Measurements from ENCODE around the gene SIGLEC11. TPM values are rescaled to one million over a fixed set of nuclear protein-coding genes. Genes with fewer than 3 reads are reported as not detected.

SIGLEC11 gene
- total and polyA plus RNA-seq, 2 of the 13 experiments (the other 11 are each of a cell fraction or from before 2014, with no cell fraction given): not detected

DNA sequence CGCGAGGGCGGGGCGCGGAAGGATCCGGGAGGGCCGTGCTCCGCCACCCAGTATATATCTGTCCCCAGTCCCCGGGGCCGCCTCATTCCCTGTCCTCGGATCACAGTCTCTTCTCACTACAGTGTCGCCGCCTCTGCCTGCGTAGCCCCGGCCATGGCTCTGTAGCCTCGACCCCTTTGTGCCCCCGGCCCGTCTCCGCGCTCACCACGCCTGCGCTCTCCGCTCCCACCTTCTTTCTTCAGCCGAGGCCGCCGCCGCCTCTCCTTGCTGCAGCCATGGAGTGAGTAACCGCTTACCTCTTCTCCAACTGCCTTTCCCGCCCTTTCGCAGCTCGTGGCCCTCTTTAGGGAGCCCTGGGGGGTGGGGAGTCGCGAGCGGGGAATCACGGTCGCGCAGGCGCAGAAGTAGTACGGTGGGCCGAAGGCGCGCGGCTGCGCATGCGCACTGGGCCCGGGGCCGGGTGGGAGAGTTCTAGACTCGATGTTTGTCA, 31.8 kb downstream of the SIGLEC11 start, which contains the start of the genes ATF5 and NUP62 (continued):
- TF ChIP-seq, protein P1, sequence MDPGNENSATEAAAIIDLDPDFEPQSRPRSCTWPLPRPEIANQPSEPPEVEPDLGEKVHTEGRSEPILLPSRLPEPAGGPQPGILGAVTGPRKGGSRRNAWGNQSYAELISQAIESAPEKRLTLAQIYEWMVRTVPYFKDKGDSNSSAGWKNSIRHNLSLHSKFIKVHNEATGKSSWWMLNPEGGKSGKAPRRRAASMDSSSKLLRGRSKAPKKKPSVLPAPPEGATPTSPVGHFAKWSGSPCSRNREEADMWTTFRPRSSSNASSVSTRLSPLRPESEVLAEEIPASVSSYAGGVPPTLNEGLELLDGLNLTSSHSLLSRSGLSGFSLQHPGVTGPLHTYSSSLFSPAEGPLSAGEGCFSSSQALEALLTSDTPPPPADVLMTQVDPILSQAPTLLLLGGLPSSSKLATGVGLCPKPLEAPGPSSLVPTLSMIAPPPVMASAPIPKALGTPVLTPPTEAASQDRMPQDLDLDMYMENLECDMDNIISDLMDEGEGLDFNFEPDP (CRISPR knock-in tag; conservative IDR thresholded peaks at IDR 0.05): no peak
- TF ChIP-seq, protein P2, sequence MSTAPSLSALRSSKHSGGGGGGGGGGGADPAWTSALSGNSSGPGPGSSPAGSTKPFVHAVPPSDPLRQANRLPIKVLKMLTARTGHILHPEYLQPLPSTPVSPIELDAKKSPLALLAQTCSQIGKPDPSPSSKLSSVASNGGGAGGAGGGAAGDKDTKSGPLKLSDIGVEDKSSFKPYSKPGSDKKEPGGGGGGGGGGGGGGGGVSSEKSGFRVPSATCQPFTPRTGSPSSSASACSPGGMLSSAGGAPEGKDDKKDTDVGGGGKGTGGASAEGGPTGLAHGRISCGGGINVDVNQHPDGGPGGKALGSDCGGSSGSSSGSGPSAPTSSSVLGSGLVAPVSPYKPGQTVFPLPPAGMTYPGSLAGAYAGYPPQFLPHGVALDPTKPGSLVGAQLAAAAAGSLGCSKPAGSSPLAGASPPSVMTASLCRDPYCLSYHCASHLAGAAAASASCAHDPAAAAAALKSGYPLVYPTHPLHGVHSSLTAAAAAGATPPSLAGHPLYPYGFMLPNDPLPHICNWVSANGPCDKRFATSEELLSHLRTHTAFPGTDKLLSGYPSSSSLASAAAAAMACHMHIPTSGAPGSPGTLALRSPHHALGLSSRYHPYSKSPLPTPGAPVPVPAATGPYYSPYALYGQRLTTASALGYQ (CRISPR knock-in tag; IDR thresholded peaks at IDR 0.05): peak; percentile 67
- TF ChIP-seq, protein P3, sequence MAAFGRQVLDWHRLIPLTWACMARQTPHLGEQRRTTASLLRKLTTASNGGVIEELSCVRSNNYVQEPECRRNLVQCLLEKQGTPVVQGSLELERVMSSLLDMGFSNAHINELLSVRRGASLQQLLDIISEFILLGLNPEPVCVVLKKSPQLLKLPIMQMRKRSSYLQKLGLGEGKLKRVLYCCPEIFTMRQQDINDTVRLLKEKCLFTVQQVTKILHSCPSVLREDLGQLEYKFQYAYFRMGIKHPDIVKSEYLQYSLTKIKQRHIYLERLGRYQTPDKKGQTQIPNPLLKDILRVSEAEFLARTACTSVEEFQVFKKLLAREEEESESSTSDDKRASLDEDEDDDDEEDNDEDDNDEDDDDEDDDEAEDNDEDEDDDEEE (CRISPR knock-in tag; IDR thresholded peaks at IDR 0.05): no peak; the same call in 1 of the 2 replicates
- TF ChIP-seq ZFAT (CRISPR knock-in tag; conservative IDR thresholded peaks at IDR 0.05) (peak; percentile 88; the same call in 1 of the 2 replicates), SATB2 (CRISPR knock-in tag; IDR thresholded peaks at IDR 0.05) (peak; percentile 91; the same call in 1 of the 2 replicates), ZNF383 (CRISPR knock-in tag; IDR thresholded peaks at IDR 0.05; ENCODE audit: borderline replicate concordance) (no peak), NBN (conservative IDR thresholded peaks at IDR 0.05) (no peak), MATR3 (CRISPR knock-in tag; IDR thresholded peaks at IDR 0.05) (no peak), ZNF10 (CRISPR knock-in tag; IDR thresholded peaks at IDR 0.05; ENCODE audit: borderline replicate concordance, low read depth) (no peak), SRF (IDR thresholded peaks at IDR 0.05; ENCODE audit: low read depth, low read length) (no peak), ZNF629 (CRISPR knock-in tag; conservative IDR thresholded peaks at IDR 0.05) (peak; percentile 20; the same call in 1 of the 2 replicates), ZNF441 (CRISPR knock-in tag; IDR thresholded peaks at IDR 0.05; ENCODE audit: borderline replicate concordance) (no peak; the same call in 1 of the 2 replicates), ZNF382 (CRISPR knock-in tag; IDR thresholded peaks at IDR 0.05; ENCODE audit: borderline replicate concordance) (no peak), POLR2AphosphoS2 (IDR thresholded peaks at IDR 0.05; ENCODE audit: low read depth, low read length) (no peak), ZNF879 (CRISPR knock-in tag; IDR thresholded peaks at IDR 0.05) (peak; percentile 64; the same call in 1 of the 2 replicates), ZNF737 (CRISPR knock-in tag; IDR thresholded peaks at IDR 0.05; ENCODE audit: borderline replicate concordance) (peak; percentile 55; the same call in 1 of the 2 replicates), SP4 (CRISPR knock-in tag; IDR thresholded peaks at IDR 0.05) (no peak), ZNF180 (CRISPR knock-in tag; IDR thresholded peaks at IDR 0.05; ENCODE audit: borderline replicate concordance, low read depth) (no peak), ZNF713 (CRISPR knock-in tag; IDR thresholded peaks at IDR 0.05) (no peak), FOXK2 (IDR thresholded peaks at IDR 0.05) (no peak), FIP1L1 (IDR thresholded peaks at IDR 0.05; ENCODE audit: borderline replicate concordance, insufficient read depth, low read depth, low read length) (no peak), BRD4 (CRISPR knock-in tag; IDR thresholded peaks at IDR 0.05) (peak; percentile 67; the same call in 1 of the 2 replicates), ZNF251 (CRISPR knock-in tag; IDR thresholded peaks at IDR 0.05) (no peak; the same call in 1 of the 2 replicates)
- TF ChIP-seq, protein P4, sequence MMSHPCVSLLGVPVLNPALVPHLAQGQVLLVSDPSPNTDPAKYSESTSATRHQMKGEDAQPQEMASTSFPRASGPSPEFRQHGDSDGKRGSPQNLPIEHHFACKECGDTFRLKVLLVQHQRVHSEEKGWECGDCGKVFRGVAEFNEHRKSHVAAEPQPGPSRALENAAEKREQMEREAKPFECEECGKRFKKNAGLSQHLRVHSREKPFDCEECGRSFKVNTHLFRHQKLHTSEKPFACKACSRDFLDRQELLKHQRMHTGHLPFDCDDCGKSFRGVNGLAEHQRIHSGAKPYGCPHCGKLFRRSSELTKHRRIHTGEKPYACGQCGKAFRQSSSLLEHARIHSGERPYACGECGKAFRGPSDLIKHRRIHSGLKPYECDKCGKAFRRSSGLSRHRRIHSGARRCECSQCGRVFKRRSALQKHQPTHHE (CRISPR knock-in tag; IDR thresholded peaks at IDR 0.05; ENCODE audit: borderline replicate concordance): peak; percentile 77; the same call in 1 of the 2 replicates
- TF ChIP-seq, protein P5, sequence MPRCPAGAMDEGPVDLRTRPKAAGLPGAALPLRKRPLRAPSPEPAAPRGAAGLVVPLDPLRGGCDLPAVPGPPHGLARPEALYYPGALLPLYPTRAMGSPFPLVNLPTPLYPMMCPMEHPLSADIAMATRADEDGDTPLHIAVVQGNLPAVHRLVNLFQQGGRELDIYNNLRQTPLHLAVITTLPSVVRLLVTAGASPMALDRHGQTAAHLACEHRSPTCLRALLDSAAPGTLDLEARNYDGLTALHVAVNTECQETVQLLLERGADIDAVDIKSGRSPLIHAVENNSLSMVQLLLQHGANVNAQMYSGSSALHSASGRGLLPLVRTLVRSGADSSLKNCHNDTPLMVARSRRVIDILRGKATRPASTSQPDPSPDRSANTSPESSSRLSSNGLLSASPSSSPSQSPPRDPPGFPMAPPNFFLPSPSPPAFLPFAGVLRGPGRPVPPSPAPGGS (CRISPR knock-in tag; IDR thresholded peaks at IDR 0.05): peak; percentile 90; the same call in 1 of the 2 replicates
